GM15510 (cell line): ENCODE results near the gene FAM9B.

Experiments used
- POLR2A ChIP-seq: IDR thresholded peaks from 3 replicates; pipeline ENCODE4 v1.6.1; 2011; ENCODE audit warnings: borderline replicate concordance; ENCODE audit not compliant: insufficient read length; ENCODE audit errors: extremely low read depth

FAM9B gene

DNA sequence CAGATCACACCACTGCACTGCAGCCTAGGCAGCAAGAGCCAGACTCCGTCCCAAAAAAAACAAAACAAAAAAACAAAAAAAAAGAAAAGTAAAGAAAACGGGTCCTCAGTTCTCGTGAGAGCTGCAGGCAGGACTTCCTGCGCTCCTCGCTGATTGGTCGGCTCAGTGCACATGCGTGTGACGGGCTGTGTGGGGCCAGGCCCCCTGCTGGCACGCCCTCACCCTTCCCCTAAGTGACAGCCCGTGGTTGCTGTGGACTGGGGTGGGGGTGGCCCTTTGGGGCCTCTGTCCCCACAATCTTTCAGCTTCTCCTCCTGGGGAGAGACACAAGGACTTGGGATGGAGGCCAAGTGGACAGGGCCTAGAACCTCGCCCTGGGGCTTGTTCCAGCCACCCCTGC lies at the start of gene FAM9B:
FAM9B (minus strand) TSS at position 139 of the 400 bp plus-strand sequence. CDS start 1,141 bp downstream, outside the sequence.
- TF ChIP-seq POLR2A, result no peak

DNA sequence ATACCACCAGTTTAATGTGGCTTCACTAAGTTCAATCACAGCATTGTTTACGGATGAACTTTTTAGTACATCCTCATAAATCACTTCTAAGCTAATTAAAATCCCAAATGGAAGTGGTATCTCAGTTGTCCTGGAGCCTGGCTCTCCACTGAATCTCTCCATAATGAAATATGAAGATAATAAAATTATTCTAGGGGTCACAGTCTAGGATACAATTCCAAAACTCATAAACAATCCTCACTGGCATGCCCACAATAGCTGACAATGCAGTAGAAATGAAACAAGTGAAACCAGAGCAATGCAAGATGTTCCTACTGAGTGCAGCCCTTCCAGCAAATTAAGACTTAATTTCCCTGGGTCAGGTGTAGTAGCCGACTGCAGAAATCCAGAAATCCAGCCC lies 47.3 kb upstream of the FAM9B start:
- no peak for TF ChIP-seq POLR2A

DNA sequence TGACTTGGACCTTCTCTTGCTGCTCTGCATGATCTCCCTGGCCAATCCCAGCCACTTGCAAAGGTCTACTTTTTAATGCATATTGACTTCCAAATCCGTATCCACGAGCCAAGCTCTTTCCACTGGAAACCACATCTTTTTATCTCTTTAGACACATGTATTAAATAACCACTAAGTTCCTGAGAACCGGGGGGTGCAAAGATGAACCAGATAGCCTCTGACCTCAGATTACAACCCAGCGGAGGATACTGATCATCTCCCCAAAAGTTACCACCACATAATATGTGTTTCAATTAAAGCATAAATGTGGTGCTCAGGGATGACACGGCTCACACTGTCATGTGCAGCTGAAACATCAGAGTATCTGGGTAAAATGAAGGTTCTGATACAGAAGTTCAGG lies 40.4 kb upstream of the FAM9B start:
- no peak for TF ChIP-seq POLR2A

DNA sequence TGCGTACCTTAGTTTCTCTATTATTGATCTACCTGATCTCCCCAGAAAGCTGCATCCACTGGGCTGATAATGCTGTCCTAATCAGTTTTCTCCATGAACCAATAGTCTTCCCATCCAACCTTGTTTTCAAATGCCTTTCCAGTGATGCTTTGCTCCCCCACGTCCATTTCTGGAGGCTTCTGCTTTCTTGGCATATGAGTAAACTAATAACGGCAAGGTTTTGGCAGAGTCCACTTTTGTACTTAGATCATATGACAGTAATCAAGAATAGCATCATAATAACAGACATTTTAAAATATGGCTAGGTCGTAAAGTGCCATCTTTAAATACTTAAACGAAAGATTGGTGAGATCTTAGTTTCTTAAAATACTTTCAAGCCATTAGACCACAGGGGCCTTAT lies 38.4 kb upstream of the FAM9B start:
- TF ChIP-seq POLR2A, result no peak

DNA sequence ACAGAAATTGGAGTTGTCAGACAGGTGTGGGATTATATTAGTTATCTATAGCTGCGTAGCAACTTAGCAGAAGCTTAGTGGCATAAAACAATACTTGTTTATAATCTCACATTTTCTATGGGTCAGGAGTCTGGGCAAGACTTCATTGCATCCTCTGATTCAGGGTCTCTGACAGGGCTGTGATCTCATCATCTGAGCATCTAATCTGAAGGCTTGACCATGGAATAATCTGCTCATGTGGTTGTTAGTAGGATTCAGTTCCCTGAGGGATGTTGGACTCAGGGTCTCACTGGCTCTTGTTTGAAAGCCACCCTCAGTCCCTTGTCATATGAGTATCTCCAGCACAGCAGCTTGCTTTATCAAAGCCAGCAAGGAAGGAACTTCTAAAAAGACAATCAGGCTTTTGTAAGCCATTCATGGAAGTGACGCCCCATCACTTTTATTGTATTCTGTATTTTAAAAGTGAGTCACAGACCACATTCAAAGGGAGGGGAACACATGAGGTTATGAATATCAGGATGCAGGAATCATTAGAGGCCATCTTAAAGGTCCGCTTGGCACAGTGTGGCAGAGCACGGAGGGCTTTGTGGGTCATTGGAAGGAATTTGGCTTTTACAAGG lies 37.2 kb upstream of the FAM9B start:
- TF ChIP-seq POLR2A, result no peak

DNA sequence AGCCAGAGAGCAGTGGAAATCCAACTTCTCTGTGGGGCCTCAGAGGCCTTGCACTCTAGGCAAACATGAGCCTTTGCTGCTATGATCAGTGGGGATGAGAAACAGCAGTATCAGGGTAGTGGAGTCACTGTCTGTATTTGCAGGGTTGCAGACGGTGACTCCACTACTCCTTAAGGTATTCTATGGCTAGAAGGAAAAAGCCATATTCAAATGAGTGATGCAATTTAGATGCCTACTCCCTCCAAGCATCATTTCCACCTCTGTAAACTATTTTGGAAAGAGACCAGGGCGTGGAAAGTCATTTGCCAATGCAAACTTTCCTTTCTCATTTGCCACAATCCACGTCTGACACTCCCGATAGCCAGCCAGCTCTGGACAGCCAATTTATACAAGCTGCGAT lies 35.6 kb upstream of the FAM9B start:
- no peak for TF ChIP-seq POLR2A

DNA sequence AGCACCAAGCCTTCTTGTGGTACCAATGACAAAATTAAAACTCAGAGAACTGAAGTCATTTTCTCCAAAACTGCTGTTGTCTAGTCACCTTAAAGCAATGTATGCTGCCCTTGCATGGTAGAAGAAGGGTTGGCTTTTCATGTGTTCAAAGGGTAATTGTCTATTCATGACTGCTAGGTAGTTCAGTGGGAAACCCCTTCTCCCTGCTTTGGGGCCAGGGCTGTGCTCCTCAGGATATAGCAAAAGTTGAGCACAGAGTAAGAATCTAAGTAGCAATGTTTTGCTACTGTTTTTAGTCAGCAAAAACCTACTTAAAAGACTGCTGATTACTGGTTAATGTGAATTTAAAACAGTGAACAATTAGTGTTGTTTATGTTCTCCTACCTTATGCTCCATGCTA lies 30.8 kb upstream of the FAM9B start:
- no peak for TF ChIP-seq POLR2A

DNA sequence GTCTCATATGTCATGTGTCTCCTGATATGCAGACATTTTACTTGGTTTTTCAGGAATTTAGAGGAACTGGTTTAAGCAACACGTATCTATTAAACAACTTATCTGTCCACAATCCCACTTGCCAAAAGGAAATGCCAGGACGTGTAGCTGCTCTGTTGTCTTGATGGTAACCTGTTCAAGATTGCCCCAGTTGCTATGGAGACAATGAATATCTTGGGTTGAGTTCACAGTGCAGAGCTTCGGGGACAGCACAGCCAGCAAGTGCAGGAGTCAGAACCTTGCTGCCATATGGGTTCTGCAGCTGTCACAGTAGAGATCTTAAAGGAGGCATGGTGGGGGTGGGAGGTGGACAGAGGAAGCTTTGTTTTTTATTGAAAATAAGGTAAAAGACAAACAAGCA lies 28.7 kb upstream of the FAM9B start:
- TF ChIP-seq POLR2A, result no peak

DNA sequence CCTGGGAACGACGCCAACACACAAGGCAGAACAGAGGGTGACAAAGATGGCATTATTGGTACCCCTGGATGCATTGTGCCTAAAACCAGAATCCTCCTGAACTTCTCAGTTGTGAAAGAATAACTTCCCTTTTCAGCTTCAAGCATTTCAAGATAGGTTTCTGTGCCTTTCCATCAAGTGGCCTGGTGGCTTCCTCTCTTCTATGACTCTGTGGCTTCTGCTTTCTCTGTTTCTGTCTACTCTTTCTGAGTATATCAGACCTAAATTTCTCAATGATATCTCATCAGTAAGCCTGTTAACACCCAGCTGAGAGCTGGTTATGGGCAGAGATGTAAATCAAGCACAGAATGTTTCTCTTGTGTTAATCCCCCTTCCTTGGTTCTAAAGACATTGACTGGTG lies 21.4 kb upstream of the FAM9B start:
- TF ChIP-seq POLR2A, result no peak

DNA sequence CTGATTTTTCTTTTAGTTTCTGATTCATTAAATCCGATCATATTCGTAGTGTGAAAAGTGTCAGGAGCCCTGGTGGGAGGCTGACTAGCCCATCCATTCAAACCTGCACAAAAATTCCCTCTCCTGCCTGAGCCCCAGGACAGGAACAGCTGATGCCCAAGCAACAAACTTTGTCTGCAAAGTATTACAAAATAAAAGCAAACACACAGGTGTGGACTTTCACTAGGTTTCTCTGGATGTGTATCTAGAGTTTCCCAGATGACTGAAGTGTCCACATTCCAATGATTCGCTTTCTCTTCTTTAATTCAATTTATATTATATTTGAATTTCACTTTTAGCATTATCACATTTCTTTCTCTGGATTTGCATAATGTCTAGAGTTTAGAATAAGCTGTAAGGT lies 18.2 kb upstream of the FAM9B start:
- TF ChIP-seq POLR2A, result no peak

DNA sequence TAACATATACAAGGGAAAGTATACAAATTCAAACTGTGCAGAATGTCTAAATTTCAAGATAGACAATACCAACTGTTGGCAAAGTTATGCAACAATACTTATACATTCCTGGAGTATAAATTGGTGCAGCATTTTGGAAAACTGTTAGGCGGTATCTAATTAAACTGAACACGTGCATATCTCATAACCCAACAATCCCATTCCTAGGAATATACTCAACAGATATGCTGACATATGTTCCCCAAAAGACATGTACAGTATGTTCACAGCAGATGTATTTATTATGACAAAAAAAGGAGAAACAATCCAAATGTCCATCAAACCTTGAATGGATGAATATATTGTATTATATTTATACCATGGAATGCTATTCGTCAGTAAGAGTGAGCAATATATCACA lies 16.4 kb upstream of the FAM9B start:
- TF ChIP-seq POLR2A, result no peak

DNA sequence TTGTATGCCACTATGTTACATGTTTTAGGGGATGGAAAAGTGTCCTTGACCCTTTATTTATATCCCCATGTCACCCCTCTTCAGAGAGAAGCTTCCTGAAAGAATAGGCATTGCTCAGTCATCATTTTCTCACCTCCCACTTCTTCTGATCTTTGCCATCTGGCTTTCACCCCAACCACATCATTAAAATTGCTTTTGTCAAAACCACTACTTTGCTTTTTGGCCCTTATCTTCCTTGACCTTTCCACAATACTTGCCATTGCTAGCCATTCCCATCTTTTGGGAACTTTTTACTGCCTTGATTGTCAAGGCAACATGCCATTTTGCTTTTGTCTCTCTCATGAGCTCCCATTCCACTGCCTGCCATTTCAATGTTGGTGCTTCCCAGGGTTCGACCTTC lies 14.9 kb upstream of the FAM9B start:
- TF ChIP-seq POLR2A, result no peak

DNA sequence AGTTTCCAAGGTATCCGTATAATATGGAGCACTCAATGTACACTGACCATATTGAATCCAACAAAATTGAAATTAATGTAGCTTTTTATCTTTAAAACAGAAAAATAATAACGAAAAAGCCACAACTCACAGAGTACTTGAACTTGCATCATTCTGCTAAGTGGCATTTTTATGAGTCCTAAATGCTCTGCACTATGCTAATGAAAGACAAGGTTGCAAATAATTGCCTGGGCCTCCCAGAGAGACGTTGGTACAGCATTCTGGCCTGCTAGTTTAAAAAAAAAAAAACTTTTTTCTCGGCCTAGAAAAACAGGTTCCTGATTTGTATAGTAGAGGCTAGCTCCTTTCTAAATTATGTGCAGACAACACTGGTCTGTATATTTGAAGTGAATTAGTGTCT lies 4.3 kb upstream of the FAM9B start:
- no peak for TF ChIP-seq POLR2A

DNA sequence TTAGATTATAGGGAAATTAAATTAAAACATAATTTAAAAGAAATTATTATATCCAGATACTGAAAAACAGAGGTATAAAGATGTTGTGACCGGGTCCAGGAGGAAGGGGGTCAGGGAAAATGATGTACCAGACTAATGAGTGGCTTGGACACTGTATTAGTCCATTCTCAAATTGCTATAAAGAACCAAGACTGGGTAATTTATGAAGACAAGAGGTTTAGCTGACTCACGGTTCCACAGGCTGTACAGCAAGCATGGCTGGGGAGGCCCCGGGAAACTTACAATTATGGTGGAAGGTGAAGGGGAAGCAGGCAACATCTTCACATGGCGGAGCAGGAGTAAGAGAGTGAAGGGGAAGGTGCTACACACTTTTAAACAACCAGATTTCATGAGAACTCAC lies 3.4 kb upstream of the FAM9B start:
- TF ChIP-seq POLR2A, result no peak

DNA sequence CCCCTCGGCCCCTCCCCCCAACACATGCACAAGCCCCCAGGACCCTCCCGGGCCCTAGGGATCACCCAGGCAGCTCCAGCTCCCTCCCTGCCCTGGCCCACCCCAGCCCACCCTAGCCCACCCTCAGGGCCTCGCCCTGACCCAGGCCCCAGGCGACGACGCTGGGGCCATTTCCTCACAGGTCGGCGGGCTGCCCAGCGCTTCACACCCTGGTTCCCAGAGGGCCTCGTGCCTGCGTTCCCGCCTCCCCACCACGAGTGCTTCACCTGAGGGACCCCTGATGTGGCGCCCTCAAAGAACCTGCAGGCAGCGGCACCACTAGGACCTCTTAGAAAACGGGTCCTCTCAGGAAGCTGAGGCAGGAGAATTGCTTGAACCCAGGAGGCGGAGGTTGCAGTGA lies 341 bp downstream of the FAM9B start:
- TF ChIP-seq POLR2A, result no peak

DNA sequence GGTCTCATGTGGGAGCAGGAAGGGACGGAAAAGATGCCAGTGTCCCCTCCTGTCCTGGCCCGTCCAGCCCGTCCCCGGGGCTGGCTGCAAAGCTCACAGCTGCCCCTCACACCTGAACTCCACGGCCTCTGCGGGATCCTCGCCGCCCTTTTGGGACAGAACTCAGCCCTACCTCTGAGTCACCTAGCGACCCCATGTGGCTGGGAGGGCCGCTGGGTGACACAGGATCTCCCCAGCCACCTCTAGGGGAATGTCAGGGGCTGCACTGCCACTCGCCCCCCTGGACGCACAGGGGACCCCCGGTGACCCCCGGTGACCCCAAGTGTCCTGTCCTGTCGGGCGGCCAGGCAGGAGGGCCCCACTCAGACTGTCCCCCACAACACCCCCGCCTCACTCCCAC lies 748 bp downstream of the FAM9B start:
- no peak for TF ChIP-seq POLR2A

DNA sequence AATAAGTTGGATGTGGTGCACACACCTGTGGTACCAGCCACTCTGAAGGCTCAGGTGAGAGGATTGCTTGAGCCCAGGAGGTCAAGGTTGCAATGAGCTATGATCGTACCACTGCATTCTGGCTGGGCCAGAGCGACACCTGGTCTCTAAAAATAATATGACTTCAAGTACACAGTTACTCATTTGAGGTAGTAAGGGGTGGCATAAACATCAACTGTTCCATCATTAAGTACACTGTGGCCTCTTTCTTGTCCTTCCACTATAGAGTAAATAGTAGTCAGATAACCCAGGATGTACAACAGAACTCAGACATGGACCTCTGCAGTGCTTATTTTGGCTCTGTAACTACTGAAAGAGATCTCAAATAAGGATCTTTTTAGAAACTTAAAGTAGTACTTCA lies 10.6 kb downstream of the FAM9B start:
- no peak for TF ChIP-seq POLR2A
